HepG2 (cell line): Measurements from ENCODE around the gene MPC1. TPM values are rescaled to one million over a fixed set of nuclear protein-coding genes. Genes with fewer than 3 reads are reported as not detected.

Experiments
- GLI4 ChIP-seq: sonication (generic); formaldehyde crosslinking; IDR thresholded peaks from 2 replicates; pipeline ENCODE4 v1.5.1; 2020; ENCODE audit warnings: missing genetic modification reagents, mild to moderate bottlenecking, moderate library complexity, borderline replicate concordance
- GPN1 ChIP-seq: sonication (generic); formaldehyde crosslinking; IDR thresholded peaks from 2 replicates; pipeline ENCODE4 v1.5.1; 2020; ENCODE audit warnings: missing genetic modification reagents, borderline replicate concordance
- GRHL1 ChIP-seq: sonication (generic); formaldehyde crosslinking; conservative IDR thresholded peaks from 2 replicates; pipeline ENCODE4 v1.8.0; 2022; ENCODE audit warnings: missing genetic modification reagents
- HINFP ChIP-seq: sonication (generic); formaldehyde crosslinking; IDR thresholded peaks from 2 replicates; pipeline ENCODE4 v1.4.0; 2020; ENCODE audit warnings: low read depth, mild to moderate bottlenecking, missing genetic modification reagents
- JUNB ChIP-seq: sonication (generic); formaldehyde crosslinking; IDR thresholded peaks from 2 replicates; pipeline ENCODE4 v1.8.0; 2022; ENCODE audit warnings: missing genetic modification reagents, mild to moderate bottlenecking, borderline replicate concordance
- MLLT10 ChIP-seq: sonication (generic); formaldehyde crosslinking; IDR thresholded peaks from 2 replicates; pipeline ENCODE4 v1.4.0; 2020; ENCODE audit warnings: missing genetic modification reagents
- NR3C1 ChIP-seq: sonication (generic); formaldehyde crosslinking; IDR thresholded peaks from 2 replicates; pipeline ENCODE4 v1.4.0; 2020; ENCODE audit warnings: missing genetic modification reagents
- RAD51 ChIP-seq: fragments of 450-650 bp; IDR thresholded peaks from 2 replicates; pipeline ENCODE4 v1.6.1; 2016; ENCODE audit warnings: borderline replicate concordance
- RFX5 ChIP-seq: IDR thresholded peaks from 2 replicates; pipeline ENCODE4 v1.6.1; 2011; ENCODE audit warnings: low read depth, low read length, improper control_type of control experiment
- SAP130 ChIP-seq: IDR thresholded peaks from 2 replicates; pipeline ENCODE4 v1.6.1; 2016; ENCODE audit warnings: low read depth
- SP1 ChIP-seq, 2 experiments: fragments of 450-650 bp in 1 of 2; sonication (generic) in 1 of 2; formaldehyde crosslinking in 1 of 2; IDR thresholded peaks; 2 replicates each; pipeline versions ENCODE4 v1.4.0 to v1.6.1; 2016 to 2020; ENCODE audit warnings: missing genetic modification reagents in 1 of 2
- TBL1XR1 ChIP-seq: fragments of 150-350 bp; IDR thresholded peaks from 2 replicates; pipeline ENCODE4 v1.6.1; 2014; ENCODE audit warnings: borderline replicate concordance, low read length; ENCODE audit not compliant: partially characterized antibody
- TEAD2 ChIP-seq: sonication (generic); formaldehyde crosslinking; IDR thresholded peaks from 2 replicates; pipeline ENCODE4 v1.9.0; 2021; ENCODE audit warnings: missing genetic modification reagents
- ZNF224 ChIP-seq: sonication (generic); formaldehyde crosslinking; IDR thresholded peaks from 2 replicates; pipeline ENCODE4 v1.5.0; 2020; ENCODE audit warnings: mild to moderate bottlenecking, missing genetic modification reagents
- ZNF253 ChIP-seq: sonication (generic); formaldehyde crosslinking; IDR thresholded peaks from 2 replicates; pipeline ENCODE4 v1.8.0; 2022; ENCODE audit warnings: mild to moderate bottlenecking, missing genetic modification reagents, borderline replicate concordance
- ZNF296 ChIP-seq: sonication (generic); formaldehyde crosslinking; conservative IDR thresholded peaks from 2 replicates; pipeline ENCODE4 v1.5.0; 2020; ENCODE audit warnings: mild to moderate bottlenecking, missing genetic modification reagents
- ZNF350 ChIP-seq: sonication (generic); formaldehyde crosslinking; IDR thresholded peaks from 2 replicates; pipeline ENCODE4 v1.4.0; 2020; ENCODE audit warnings: mild to moderate bottlenecking, low read depth, missing genetic modification reagents, borderline replicate concordance
- ZNF432 ChIP-seq: sonication (generic); formaldehyde crosslinking; IDR thresholded peaks from 2 replicates; pipeline ENCODE4 v1.5.0; 2020; ENCODE audit warnings: missing genetic modification reagents, mild to moderate bottlenecking, borderline replicate concordance
- ZNF556 ChIP-seq: sonication (generic); formaldehyde crosslinking; IDR thresholded peaks from 2 replicates; pipeline ENCODE4 v1.4.0; 2020; ENCODE audit warnings: mild to moderate bottlenecking, missing genetic modification reagents, borderline replicate concordance
- ZNF724P ChIP-seq: sonication (generic); formaldehyde crosslinking; IDR thresholded peaks from 2 replicates; pipeline ENCODE4 v1.8.0; 2022; ENCODE audit warnings: missing genetic modification reagents, borderline replicate concordance
- ZNF883 ChIP-seq: sonication (generic); formaldehyde crosslinking; IDR thresholded peaks from 2 replicates; pipeline ENCODE4 v1.5.1; 2020; ENCODE audit warnings: mild to moderate bottlenecking, missing genetic modification reagents; ENCODE audit errors: not compliant biosample characterization
- polyA plus RNA-seq, 8 experiments: library from polyadenylated mRNA; depleted of rRNA in 3 of 8; stranded (reverse) in 7 of 8; unstranded in 1 of 8; fragments of >200 nt; fragmentation: Illumina TruSeq in 4 of 8; extraction: Trizol in 4 of 8; gene quantifications; 2 replicates each; pipeline versions ENCODE4 v1.2.1 to v1.2.3, GENCODE V29; 2011 to 2016; ENCODE audit warnings: low read depth in 4 of 8, missing spikeins in 1 of 8, mixed read lengths in 1 of 8; ENCODE audit not compliant: insufficient read depth in 1 of 8
- total RNA-seq, 5 experiments: library from RNA; depleted of rRNA; stranded (reverse); fragments of >200 nt; fragmentation: Illumina TruSeq; extraction: Trizol; gene quantifications; 2 replicates each; pipeline ENCODE4 v1.2.3, GENCODE V29; 2016; ENCODE audit warnings: low read depth in 1 of 5

The MPC1 gene
- total and polyA plus RNA-seq, 2 of the 13 experiments (the other 11 are each of a cell fraction or from before 2014, with no cell fraction given) = 189 to 214 TPM

- TF ChIP-seq SAP130 (CRISPR knock-in tag) (peak; percentile 96), MLLT10 (CRISPR knock-in tag) (no peak), ZNF883 (CRISPR knock-in tag) (no peak), HINFP (CRISPR knock-in tag) (no peak), GLI4 (CRISPR knock-in tag) (no peak), ZNF253 (no peak), JUNB (CRISPR knock-in tag) (no peak), ZNF296 (CRISPR knock-in tag) (no peak), TBL1XR1 (no peak), NR3C1 (CRISPR knock-in tag) (no peak), ZNF224 (no peak), GPN1 (CRISPR knock-in tag) (no peak), RFX5 (no peak), GRHL1 (CRISPR knock-in tag) (no peak), SP1 (IDR thresholded peaks at IDR 0.05) (no peak), SP1 (CRISPR knock-in tag; IDR thresholded peaks at IDR 0.05) (no peak), ZNF556 (CRISPR knock-in tag) (peak; percentile 82), ZNF724P (CRISPR knock-in tag) (peak; percentile 75; the same call in 1 of the 2 replicates), TEAD2 (CRISPR knock-in tag) (no peak), RAD51 (no peak), ZNF350 (CRISPR knock-in tag) (peak; percentile 78; the same call in 1 of the 2 replicates), ZNF432 (CRISPR knock-in tag) (no peak)
Observed at GRCh38 chr6:166381733-166382499, 824 bp downstream of the MPC1 start (continued).
